ENCODE results near the gene SOX12.

DNA sequence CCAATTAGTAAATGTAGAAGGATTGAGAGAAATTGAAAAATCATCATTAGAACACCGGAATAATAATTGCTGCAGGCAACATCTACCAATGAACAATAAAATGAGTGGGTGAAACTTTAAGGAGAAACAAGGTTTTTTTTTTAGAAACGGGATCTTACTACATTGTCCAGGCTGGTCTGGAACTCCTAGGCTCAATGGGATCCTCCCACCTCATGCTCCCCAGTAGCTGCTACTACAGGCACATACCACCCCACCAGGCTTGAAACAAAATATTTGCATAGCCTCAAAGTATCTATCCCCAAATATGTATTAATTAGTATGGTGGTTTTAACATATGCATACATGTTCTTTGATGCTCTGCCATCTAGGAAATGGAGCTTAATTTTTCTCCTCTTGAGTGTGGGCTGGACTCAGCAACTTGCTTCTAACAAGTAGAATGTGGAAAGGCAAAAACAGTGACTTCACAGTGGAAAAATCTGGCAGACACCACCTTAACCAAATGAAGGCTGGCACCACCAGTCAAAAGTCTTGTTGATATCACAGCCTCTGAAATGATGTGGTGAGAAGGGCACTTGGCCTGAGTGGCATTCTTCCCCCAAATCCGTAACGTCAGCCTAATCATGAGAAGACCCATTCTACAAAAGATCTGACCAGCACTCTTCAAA, 33.7 kb downstream of the SOX12 start:
- TF ChIP-seq POLR2A (IDR thresholded peaks at IDR 0.05; ENCODE audit: low read depth, low read length) (no peak), POLR2AphosphoS5 (IDR thresholded peaks at IDR 0.05; ENCODE audit: low read depth, low read length) (no peak)
